DOHH2 (cell line): ENCODE data around the gene TRIM42.

Experiments
- H3F3A ChIP-seq: fragments of 200-600 bp; sonication (generic), shearing (Covaris generic); 2 replicates; pipeline ENCODE4 v1.6.0; 2016; ENCODE audit warnings: antibody characterized with exemption, mild to moderate bottlenecking; ENCODE audit not compliant: control insufficient read depth, insufficient read depth
- H3K27ac ChIP-seq: fragments of 200-600 bp; sonication (generic); 2 replicates; pipeline ENCODE4 v1.5.1; 2014; ENCODE audit warnings: low read depth, mild to moderate bottlenecking, low read length, moderate library complexity
- H3K27me3 ChIP-seq: fragments of 200-600 bp; sonication (generic); 2 replicates; pipeline ENCODE4 v1.6.1; 2014; ENCODE audit warnings: mild to moderate bottlenecking, low read length, mixed read lengths; ENCODE audit not compliant: control insufficient read depth
- H3K36me3 ChIP-seq: fragments of 200-600 bp; sonication (generic); 2 replicates; pipeline ENCODE4 v1.6.1; 2014; ENCODE audit warnings: mild to moderate bottlenecking, low read length, moderate library complexity, mixed read lengths; ENCODE audit not compliant: control insufficient read depth
- H3K4me1 ChIP-seq: fragments of 200-600 bp; sonication (generic); 2 replicates; pipeline ENCODE4 v1.6.1; 2014; ENCODE audit warnings: mild to moderate bottlenecking, low read length, mixed read lengths; ENCODE audit not compliant: control insufficient read depth
- H3K4me2 ChIP-seq: fragments of 200-600 bp; sonication (generic); 2 replicates; pipeline ENCODE4 v1.6.0; 2014; ENCODE audit warnings: mild to moderate bottlenecking, low read length, moderate library complexity
- H3K4me3 ChIP-seq: fragments of 200-600 bp; sonication (generic); 2 replicates; pipeline ENCODE4 v1.5.1; 2014; ENCODE audit warnings: mild to moderate bottlenecking, low read length, mixed read lengths
- H3K79me2 ChIP-seq: fragments of 200-600 bp; sonication (generic); 2 replicates; pipeline ENCODE4 v1.6.1; 2014; ENCODE audit warnings: mild to moderate bottlenecking, low read length, mixed read lengths; ENCODE audit not compliant: control insufficient read depth
- H3K9me2 ChIP-seq: fragments of 200-600 bp; sonication (generic); replicated peaks from 2 replicates; pipeline ENCODE4 v1.6.1; 2014; ENCODE audit warnings: mild to moderate bottlenecking, low read length, mixed read lengths; ENCODE audit not compliant: control insufficient read depth
- H3K9me3 ChIP-seq: fragments of 200-600 bp; sonication (generic); 2 replicates; pipeline ENCODE4 v1.6.1; 2014; ENCODE audit warnings: antibody characterized with exemption, low read length, mixed read lengths; ENCODE audit not compliant: control insufficient read depth, insufficient read depth
- H4K20me1 ChIP-seq: fragments of 200-600 bp; sonication (generic); 2 replicates; pipeline ENCODE4 v1.6.0; 2014; ENCODE audit warnings: low read depth, mild to moderate bottlenecking, antibody characterized with exemption, low read length, moderate library complexity; ENCODE audit not compliant: control insufficient read depth, insufficient read depth
- EZH2phosphoT487 ChIP-seq: fragments of 200-600 bp; sonication (generic); IDR thresholded peaks from 2 replicates; pipeline ENCODE4 v1.6.1; 2017; ENCODE audit warnings: borderline replicate concordance, mild to moderate bottlenecking, antibody characterized with exemption, low read length, moderate library complexity, mixed read lengths
- TF ChIP-seq, protein P1 (sequence below): fragments of 200-600 bp; sonication (generic); IDR thresholded peaks from one replicate; pipeline ENCODE4 v1.5.1; 2014; ENCODE audit warnings: antibody characterized with exemption, mild to moderate bottlenecking, low read depth, low read length; ENCODE audit not compliant: poor library complexity, severe bottlenecking

TRIM42 gene

DNA sequence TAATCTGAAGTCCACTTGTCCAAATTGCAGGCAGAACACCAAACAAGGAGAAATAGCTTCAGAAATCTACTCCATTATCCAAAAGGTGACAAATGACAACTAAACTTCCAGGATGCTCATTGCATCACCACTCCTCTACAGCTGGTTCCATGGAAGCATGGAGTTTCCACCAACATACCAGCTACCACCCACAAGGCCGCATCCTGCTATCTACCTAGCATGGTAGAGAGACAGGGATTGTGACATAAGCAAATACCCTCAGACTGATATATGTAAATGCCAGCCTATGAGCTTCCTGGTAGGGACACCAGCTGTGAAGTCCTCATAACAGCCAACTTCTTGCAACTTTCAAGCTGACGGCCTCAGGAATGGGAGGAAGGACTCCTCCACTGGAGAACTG lies at the start of gene TRIM42:
TSS of gene TRIM42 (plus strand) at position 301 of the 400 bp plus-strand sequence. CDS start 166 bp downstream, outside the sequence.
- H3K27me3 ChIP-seq = no peaks in the 10 kb centered on the region
- no peak within 1 kb of the TSS for H3K4me3 ChIP-seq
- no peak within 1 kb of the TSS for H3K27ac ChIP-seq
- H3K9me3 ChIP-seq = no peaks in the 10 kb centered on the region
- no peaks in the 10 kb centered on the region for H3K79me2 ChIP-seq
- no peaks in the 10 kb centered on the region for H3K9me2 ChIP-seq
- no peak within 1 kb of the TSS for H3K4me2 ChIP-seq
- no peaks in the 10 kb centered on the region for H3F3A ChIP-seq
- no peaks in the 10 kb centered on the region for H3K36me3 ChIP-seq
- TF ChIP-seq, protein P1, sequence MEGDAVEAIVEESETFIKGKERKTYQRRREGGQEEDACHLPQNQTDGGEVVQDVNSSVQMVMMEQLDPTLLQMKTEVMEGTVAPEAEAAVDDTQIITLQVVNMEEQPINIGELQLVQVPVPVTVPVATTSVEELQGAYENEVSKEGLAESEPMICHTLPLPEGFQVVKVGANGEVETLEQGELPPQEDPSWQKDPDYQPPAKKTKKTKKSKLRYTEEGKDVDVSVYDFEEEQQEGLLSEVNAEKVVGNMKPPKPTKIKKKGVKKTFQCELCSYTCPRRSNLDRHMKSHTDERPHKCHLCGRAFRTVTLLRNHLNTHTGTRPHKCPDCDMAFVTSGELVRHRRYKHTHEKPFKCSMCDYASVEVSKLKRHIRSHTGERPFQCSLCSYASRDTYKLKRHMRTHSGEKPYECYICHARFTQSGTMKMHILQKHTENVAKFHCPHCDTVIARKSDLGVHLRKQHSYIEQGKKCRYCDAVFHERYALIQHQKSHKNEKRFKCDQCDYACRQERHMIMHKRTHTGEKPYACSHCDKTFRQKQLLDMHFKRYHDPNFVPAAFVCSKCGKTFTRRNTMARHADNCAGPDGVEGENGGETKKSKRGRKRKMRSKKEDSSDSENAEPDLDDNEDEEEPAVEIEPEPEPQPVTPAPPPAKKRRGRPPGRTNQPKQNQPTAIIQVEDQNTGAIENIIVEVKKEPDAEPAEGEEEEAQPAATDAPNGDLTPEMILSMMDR = no peak
- no peak for TF ChIP-seq EZH2phosphoT487
- H3K4me1 ChIP-seq = no peaks in the 10 kb centered on the region
- H4K20me1 ChIP-seq = no peaks in the 10 kb centered on the region

DNA sequence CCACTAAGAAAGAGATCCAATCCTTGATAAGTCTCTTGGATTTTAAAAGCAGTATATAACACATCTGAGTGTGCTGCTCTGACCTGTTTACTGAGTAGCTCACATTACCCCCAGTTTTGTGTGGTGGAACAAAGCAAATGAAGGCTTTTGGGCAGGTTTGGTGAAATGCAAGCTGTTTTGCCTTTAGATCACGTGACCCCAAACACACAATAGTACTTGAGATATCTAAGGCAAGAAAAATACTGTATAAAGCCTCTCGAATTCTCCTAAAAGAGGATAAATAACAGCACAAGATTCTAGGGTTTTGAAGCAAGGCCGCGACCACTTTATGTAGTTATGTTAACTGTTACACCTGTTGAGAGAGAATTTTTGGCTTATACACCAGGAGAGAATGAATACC lies 49.3 kb upstream of the TRIM42 start:
- H3K27ac ChIP-seq = no peak overlapping the region
- peaks cover 3% of the 10 kb centered on the region; the same call in 1 of the 2 replicates for H3K27me3 ChIP-seq
- H4K20me1 ChIP-seq = no peaks in the 10 kb centered on the region
- no peak overlapping the region for H3K4me3 ChIP-seq
- H3K4me1 ChIP-seq = no peaks in the 10 kb centered on the region
- no peaks in the 10 kb centered on the region for H3K9me2 ChIP-seq
- H3K36me3 ChIP-seq = no peaks in the 10 kb centered on the region
- H3F3A ChIP-seq = no peaks in the 10 kb centered on the region
- TF ChIP-seq, protein P1 = no peak
- TF ChIP-seq EZH2phosphoT487 = no peak
- H3K4me2 ChIP-seq = no peak overlapping the region
- H3K79me2 ChIP-seq = no peaks in the 10 kb centered on the region
- H3K9me3 ChIP-seq = no peaks in the 10 kb centered on the region

DNA sequence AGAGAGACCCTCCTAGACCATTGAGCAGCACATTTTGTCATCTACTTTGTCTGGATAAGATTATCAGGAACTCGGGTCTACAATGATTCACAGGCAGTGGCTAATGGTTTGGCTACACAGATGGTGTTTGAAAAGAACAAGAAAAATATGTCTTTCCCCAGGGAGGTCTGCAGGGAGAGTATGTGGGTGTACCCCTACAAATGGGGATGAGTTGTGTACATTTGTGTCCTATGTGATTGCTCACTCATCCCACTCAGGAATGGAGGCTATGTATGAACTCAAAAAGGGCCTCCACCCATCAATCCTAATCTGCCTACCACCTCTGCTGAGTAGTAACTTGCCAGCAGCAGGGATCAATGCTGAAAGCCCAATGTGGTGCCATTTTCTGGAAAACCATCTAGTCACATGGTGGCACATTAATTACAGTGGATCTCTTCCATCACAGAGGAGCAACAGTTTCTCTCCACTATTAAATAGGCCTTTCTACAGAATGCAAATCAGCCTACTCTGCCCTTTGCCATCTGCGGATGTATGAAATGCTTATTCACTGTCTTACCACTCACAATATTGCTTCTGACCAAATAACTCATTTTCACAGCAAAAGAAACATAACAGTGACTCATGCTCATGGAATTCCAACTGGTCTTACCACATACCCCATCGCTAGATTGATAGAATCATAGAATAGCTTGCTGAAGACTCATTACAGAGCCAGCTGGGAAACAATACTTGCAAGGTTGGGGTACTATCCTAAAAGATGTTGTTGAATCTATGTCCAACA lies 48.3 kb upstream of the TRIM42 start:
- Histone ChIP-seq H3K36me3 (no peaks in the 10 kb centered on the region), H3F3A (no peaks in the 10 kb centered on the region), H3K4me3 (no peak overlapping the region), H3K4me2 (no peak overlapping the region), H3K27me3 (peaks cover 3% of the 10 kb centered on the region; the same call in 1 of the 2 replicates), H3K9me3 (no peaks in the 10 kb centered on the region), H4K20me1 (no peaks in the 10 kb centered on the region), H3K4me1 (no peaks in the 10 kb centered on the region), H3K27ac (no peak overlapping the region), H3K9me2 (no peaks in the 10 kb centered on the region), H3K79me2 (no peaks in the 10 kb centered on the region)
- no peak for TF ChIP-seq EZH2phosphoT487
- TF ChIP-seq, protein P1 = no peak
